GM10266 (cell line): ENCODE measurements around the gene TTYH2.

Experiments
- DNase-seq: peaks from one replicate; pipeline ENCODE4 v3.0.0; 2012; ENCODE audit errors: extremely low spot score
- TF ChIP-seq, protein P1 (sequence below): IDR thresholded peaks from 2 replicates; pipeline ENCODE4 v1.5.1; 2012; ENCODE audit warnings: mild to moderate bottlenecking, low read depth; ENCODE audit not compliant: control insufficient read depth, insufficient read depth; ENCODE audit errors: missing control alignments

Gene TTYH2

DNA sequence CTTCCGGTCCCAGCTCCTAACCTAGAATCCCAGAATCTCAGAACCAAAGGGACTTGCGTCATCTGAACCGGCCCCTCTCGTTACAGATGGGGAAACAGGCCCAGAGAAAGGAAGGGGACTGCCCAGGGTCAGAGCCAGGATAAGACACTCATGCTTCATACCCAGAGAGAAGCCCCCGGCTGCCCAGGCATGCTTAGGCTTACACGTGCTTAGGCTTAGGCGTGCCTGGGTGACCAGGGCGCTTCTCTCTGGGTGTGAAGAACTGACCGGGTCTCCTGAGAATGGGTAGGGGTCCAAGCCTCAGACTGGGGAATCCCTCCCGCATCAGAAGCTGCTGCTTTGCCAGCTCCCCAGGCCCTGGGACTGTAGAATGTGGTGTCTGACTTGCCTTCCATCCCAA, 30.8 kb downstream of the TTYH2 start:
- TF ChIP-seq, protein P1, sequence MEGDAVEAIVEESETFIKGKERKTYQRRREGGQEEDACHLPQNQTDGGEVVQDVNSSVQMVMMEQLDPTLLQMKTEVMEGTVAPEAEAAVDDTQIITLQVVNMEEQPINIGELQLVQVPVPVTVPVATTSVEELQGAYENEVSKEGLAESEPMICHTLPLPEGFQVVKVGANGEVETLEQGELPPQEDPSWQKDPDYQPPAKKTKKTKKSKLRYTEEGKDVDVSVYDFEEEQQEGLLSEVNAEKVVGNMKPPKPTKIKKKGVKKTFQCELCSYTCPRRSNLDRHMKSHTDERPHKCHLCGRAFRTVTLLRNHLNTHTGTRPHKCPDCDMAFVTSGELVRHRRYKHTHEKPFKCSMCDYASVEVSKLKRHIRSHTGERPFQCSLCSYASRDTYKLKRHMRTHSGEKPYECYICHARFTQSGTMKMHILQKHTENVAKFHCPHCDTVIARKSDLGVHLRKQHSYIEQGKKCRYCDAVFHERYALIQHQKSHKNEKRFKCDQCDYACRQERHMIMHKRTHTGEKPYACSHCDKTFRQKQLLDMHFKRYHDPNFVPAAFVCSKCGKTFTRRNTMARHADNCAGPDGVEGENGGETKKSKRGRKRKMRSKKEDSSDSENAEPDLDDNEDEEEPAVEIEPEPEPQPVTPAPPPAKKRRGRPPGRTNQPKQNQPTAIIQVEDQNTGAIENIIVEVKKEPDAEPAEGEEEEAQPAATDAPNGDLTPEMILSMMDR, result no peak

DNA sequence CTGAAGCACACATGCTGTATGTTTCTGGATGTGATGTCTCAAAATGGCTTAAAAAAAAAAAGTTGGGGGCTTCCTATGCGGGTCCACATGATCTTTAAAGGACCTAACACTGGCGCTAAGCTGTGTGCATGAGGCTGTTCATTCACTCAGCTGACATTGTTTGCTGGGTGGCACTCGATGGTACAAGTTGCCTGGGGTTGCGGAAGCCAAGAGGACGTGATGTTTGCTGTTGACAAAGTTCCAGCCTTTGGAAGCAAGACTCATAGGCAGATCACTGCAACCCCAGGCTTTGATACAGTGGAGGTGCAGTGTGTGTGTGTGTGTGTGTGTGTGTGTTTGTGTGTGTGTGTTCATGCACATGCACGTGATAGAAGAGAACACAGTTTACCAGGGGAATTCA, 31.2 kb downstream of the TTYH2 start:
- TF ChIP-seq, protein P1, result no peak
- no peak for DNase-seq

More for the DNA sequence above, 30.8 kb downstream of the TTYH2 start:
- no peak for DNase-seq

GRCh38 chr17:74245145-74245831, 31.9 kb downstream of the TTYH2 start:
- no peak for DNase-seq
- TF ChIP-seq, protein P1, result no peak

DNA sequence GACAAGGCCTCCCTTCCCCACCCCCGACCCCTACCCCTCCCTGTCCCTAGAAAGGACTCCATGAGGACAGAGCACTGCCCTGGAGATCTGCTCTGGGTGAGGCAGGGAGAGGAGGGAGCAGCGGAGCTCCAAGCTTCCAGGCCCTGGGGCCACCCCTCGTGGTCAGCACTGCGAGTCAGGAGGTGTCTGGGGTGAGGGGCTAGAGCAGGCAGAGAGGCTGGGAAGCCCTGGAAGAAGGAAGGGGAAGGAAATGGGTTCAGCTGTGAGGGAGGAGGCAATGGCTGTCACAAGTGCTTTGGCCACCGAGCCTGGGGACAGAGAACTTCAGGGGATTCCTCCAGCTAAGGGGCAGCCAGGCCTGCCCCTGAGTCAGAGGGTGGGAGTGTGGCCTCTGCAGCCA, 32.5 kb downstream of the TTYH2 start:
- DNase-seq, result no peak
- TF ChIP-seq, protein P1, result no peak

DNA sequence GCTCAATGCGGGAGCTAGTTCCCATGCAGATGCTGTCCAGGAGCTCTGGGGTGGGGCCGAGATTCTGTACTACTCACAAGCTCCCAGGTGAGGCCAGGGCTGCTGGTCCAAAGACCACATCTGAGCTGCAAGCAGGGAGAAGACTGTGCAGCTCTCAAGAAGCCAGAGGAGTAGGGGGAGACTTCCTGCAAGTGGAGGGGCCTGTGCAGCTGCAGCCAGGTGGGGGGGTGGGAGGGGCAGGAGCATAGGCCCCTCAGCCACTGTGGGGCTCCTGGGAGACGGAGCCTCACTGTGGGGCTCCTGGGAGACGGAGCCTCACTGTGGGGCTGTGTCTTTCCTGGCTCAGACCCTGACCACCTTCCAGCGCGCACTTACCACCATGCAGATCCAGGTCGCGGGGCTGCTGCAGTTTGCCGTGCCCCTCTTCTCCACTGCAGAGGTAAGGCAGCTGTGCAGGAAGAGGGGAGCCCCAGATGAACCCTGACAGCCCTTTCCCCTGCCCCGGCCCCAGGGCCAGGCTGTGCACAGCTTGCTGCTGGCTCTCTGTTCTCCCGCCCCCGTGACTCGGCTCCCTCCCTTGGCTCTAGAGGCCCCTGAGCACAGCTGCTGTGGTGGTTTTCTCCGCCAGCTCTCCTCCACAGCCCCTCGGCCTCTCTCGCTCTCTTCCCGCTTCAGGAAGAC, 36.4 kb downstream of the TTYH2 start:
- no peak for DNase-seq
- TF ChIP-seq, protein P1, result no peak

GRCh38 chr17:74250324-74250995, 37.1 kb downstream of the TTYH2 start:
- no peak for DNase-seq
- TF ChIP-seq, protein P1, result no peak

GRCh38 chr17:74251051-74251450, 37.7 kb downstream of the TTYH2 start:
- DNase-seq, result no peak
- TF ChIP-seq, protein P1, result no peak
